AG09309 (cell line): ENCODE measurements around the gene CYFIP1.
"Not testable (repeated sequence)": the region's sequence is repeated elsewhere in the genome, so short reads cannot be mapped to it uniquely, and the experiment has no call there.

ENCODE experiments used
- DNase-seq: peaks from one replicate; pipeline ENCODE4 v3.0.0-alpha.2; 2010; ENCODE audit warnings: low read depth
- H3K4me3 ChIP-seq: 2 replicates; pipeline ENCODE4 v1.5.1; 2011; ENCODE audit warnings: mild to moderate bottlenecking, low read depth, low read length, moderate library complexity; ENCODE audit not compliant: control insufficient read depth
- TF ChIP-seq, protein P1 (sequence below): IDR thresholded peaks from 2 replicates; pipeline ENCODE4 v1.5.1; 2011; ENCODE audit warnings: mild to moderate bottlenecking, low read depth, low read length, inconsistent platforms; ENCODE audit not compliant: insufficient read depth, control insufficient read depth; ENCODE audit errors: missing control alignments

Gene CYFIP1

DNA sequence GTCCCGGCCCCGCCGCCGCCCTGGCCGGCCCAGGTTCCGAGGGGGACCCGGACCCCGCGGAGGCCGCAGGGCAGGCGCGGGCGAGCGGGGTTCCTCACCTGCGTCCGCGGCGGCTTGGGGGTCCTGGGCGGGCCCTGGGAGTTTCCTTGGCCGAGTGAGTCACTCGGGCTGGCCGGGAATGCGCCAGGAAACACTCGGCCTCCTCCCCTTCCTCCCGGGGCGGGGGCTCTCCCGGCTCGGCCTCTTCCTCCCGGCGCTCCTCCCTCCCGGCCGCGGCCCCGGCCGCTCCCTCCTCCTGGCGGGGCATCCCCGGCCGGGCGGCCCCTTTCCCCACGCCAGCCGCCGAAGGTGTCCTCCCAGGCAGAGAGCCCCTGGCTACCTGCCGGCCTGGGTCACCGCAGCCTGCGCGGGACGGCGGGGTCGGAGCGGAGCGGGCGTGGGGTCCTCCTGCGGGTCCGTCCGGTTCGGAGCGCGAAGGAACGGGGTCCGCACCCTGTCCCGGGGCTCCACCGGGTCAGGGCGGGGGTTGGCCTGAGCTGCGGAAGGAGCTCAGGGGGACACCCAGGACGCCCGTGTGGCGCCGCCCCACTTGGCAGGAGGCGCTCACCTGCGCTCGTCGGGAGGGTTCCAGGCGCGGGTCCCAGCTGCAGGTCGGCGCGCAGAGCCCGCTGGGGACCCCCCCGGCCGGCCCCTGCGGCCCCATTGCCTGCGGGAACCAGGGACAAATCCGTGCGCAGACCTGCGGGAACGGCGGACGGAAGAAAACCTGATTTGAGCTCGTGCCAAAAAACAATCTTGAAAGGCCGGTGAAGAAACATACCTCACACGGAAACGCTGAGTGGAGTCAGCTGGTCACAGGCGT lies at the start of gene CYFIP1:
CYFIP1 (minus strand) TSS at position 180 of the 862 bp plus-strand sequence. CDS start 33,083 bp downstream, outside the sequence.
- peak within 1 kb of the TSS; percentile 95 for H3K4me3 ChIP-seq
- DNase-seq = no peak
- TF ChIP-seq, protein P1, sequence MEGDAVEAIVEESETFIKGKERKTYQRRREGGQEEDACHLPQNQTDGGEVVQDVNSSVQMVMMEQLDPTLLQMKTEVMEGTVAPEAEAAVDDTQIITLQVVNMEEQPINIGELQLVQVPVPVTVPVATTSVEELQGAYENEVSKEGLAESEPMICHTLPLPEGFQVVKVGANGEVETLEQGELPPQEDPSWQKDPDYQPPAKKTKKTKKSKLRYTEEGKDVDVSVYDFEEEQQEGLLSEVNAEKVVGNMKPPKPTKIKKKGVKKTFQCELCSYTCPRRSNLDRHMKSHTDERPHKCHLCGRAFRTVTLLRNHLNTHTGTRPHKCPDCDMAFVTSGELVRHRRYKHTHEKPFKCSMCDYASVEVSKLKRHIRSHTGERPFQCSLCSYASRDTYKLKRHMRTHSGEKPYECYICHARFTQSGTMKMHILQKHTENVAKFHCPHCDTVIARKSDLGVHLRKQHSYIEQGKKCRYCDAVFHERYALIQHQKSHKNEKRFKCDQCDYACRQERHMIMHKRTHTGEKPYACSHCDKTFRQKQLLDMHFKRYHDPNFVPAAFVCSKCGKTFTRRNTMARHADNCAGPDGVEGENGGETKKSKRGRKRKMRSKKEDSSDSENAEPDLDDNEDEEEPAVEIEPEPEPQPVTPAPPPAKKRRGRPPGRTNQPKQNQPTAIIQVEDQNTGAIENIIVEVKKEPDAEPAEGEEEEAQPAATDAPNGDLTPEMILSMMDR = no peak

DNA sequence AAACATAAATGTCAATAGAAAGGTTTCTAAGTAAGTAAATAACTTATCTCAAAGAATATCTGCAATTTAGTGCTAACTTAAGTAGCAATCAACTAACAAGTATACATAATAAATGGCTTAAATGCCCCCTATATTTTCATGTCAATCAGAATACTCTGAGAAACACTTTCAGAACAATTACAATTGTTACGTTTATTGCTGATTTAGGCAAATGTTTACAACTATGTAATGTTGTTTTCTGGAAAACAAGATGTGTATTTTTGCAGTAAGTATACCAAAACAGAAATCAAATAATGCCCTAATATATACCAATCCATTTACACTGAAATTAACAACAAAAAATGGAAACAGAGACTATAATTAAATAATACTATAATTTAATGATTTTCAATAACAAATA lies 46.0 kb upstream of the CYFIP1 start:
- TF ChIP-seq, protein P1 = no peak
- no peak overlapping the region for H3K4me3 ChIP-seq
- DNase-seq = no peak

DNA sequence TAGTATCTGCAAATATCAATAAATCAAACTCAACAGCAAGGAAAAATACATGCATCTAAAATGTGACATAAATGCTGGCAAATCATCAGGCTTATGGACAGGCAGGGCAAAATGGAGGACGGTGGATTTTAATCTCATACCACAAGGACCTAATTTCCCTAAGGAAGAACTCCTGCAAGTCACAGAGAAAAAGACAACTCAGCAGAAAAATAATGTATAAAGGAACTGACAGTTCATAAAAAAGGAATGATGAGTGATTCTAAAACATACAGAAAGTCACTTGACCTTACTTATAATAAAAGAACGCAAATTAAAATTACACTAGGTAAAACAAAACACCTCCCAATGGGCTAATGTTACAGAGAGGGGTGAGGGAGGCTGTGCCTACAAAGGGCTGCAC lies 42.0 kb upstream of the CYFIP1 start:
- no peak overlapping the region for H3K4me3 ChIP-seq
- TF ChIP-seq, protein P1 = no peak
- DNase-seq = no peak

DNA sequence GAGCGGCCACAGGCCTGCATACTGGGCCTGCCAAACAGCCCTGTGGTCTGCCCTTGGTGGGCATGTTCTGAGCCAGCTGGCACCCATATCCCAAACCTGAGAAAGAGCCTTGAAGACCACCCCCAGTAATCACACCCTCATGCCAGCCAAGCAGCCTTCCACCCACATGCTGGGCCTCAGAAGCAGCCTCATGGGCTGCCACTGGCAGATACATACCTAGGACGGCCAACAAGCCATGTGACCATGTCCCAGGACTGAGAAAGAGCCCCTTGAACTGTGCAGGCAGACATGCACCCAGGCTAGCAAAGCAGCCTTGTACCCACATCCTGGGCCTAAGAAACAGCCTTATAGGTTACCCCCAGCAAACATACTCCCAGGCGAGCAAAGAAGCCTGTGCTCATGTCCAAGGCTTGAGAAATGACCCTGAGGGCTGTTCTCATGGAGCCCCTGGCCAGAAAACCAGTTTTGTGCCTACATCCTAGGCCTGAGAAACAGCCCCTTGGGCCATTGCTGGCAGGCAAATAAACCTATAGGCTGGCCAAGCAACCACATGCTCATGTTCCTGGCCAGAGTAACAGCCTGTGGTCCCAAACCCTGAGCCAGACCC lies 34.3 kb upstream of the CYFIP1 start:
- no peak for DNase-seq
- H3K4me3 ChIP-seq = no peak overlapping the region
- TF ChIP-seq, protein P1 = no peak

DNA sequence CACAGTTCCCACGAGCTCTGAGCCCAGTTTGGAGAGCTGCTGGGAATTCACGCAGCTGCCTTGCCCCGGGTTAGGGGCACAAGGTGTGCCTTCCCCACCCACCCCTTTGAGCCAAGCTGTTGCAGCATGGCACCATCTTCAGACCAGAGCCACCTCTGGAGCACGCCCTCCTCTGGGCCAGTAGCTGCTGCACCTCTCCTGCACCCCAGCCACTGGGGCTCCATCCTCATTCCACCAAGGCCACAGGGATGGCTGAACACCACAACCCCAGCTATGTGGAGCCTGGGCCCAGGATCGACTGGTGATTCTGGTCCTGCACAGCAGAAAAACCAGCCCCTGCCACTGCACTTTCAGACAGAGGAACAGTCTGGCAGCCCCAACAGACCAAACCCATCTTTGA lies 33.5 kb upstream of the CYFIP1 start:
- TF ChIP-seq, protein P1 = no peak
- no peak for DNase-seq
- no peak overlapping the region for H3K4me3 ChIP-seq

DNA sequence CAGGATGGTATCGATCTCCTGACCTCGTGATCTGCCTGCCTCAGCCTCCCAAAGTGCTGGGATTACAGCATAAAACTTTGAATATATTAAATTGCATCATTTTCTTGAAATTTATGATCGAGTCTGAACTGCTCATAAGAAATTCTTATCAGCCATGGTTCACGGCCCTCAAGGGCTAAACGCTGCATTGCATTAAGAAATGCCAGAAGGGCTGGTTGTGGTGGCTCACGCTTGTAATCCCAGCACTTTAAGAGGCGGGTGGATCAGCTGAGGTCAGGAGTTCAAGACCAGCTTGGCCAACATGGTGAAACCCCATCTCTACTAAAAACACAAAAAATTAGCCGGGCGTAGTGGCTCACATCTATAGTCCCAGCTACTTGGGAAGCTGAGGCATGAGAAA lies 32.4 kb upstream of the CYFIP1 start:
- DNase-seq, H3K4me3 ChIP-seq: not testable (repeated sequence)

DNA sequence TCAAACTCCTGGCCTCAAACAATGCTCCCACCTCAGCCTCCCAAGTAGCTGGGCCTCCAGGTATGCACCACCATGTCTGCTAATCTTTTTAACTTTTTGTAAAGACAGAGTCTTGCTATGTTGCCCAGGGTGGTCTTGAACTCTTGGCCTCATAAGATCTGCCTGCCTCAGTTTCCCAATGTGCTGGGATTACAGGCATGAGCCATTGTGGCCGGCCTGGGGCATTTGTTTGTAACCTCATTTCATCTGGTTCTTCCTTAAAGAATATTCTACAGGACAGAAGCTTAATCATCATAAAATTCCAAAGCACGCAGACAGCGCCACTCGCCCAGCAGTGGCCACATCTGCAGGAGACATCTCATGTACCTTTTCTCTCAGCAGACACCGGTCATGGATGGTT lies 23.6 kb upstream of the CYFIP1 start:
- no peak for DNase-seq
- H3K4me3 ChIP-seq = no peak overlapping the region
- TF ChIP-seq, protein P1 = no peak
